ENCODE data around the gene BANF2. TPM values are rescaled to one million over a fixed set of nuclear protein-coding genes. Genes with fewer than 3 reads are reported as not detected.

Gene BANF2
- total RNA-seq, 2 donors from 2014 or later = not detected

GRCh38 chr20:17741220-17741619 lies 41.5 kb downstream of the BANF2 start:
- no peaks in the 10 kb centered on the region for H3K27me3 ChIP-seq (ENCODE audit: control insufficient read depth, insufficient read depth, low read length, poor library complexity, severe bottlenecking)
- peaks cover 29% of the 10 kb centered on the region for H3K9me3 Mint-ChIP-seq
- H3K4me1 Mint-ChIP-seq = no peaks in the 10 kb centered on the region
- H3K27me3 Mint-ChIP-seq (ENCODE audit: insufficient read depth) = peaks cover 2% of the 10 kb centered on the region
- no peak overlapping the region for H3K4me3 ChIP-seq (ENCODE audit: low read length)
- no peak overlapping the region for H3K27ac ChIP-seq (ENCODE audit: low read depth, low read length)
- no peaks in the 10 kb centered on the region for H3K36me3 Mint-ChIP-seq (ENCODE audit: low read depth)
- H3K36me3 ChIP-seq (ENCODE audit: control insufficient read depth, insufficient read depth, low read length) = no peaks in the 10 kb centered on the region
- no peak overlapping the region for H3K9ac ChIP-seq (ENCODE audit: extremely low read depth, low read length, poor library complexity, severe bottlenecking)
- 90 to 100% methylated on average over 5 of the region's 5 CpGs for WGBS, 2 experiments (ENCODE audit: insufficient coverage in 1 of 2, insufficient read length in 1 of 2)
- H3K4me3 Mint-ChIP-seq = no peak overlapping the region
- H3K27ac Mint-ChIP-seq = no peak overlapping the region
- no peak for DNase-seq
- no peaks in the 10 kb centered on the region for H3K4me1 ChIP-seq (ENCODE audit: control insufficient read depth, insufficient read depth, low read length)
- peaks cover 14% of the 10 kb centered on the region for H3K9me3 ChIP-seq (ENCODE audit: control insufficient read depth, low read length)
- no peak for TF ChIP-seq CTCF (conservative IDR thresholded peaks at IDR 0.05)

- TF ChIP-seq CTCF (conservative IDR thresholded peaks at IDR 0.05) = no peak
- Mint-ChIP-seq H3K4me1 (no peaks in the 10 kb centered on the region), H3K36me3 (ENCODE audit: low read depth) (no peaks in the 10 kb centered on the region), H3K27ac (no peak overlapping the region), H3K9me3 (peaks cover 14% of the 10 kb centered on the region), H3K4me3 (no peak overlapping the region), H3K27me3 (ENCODE audit: insufficient read depth) (no peaks in the 10 kb centered on the region)
- no peaks in the 10 kb centered on the region for H3K36me3 ChIP-seq (ENCODE audit: control insufficient read depth, insufficient read depth, low read length)
- H3K4me3 ChIP-seq (ENCODE audit: low read length) = no peak overlapping the region
- 66 to 100% methylated on average over 2 to 4 of the region's 4 CpGs for WGBS, 2 experiments (ENCODE audit: insufficient coverage in 1 of 2, insufficient read length in 1 of 2)
- no peaks in the 10 kb centered on the region for H3K27me3 ChIP-seq (ENCODE audit: control insufficient read depth, insufficient read depth, low read length, poor library complexity, severe bottlenecking)
- DNase-seq = no peak
- no peaks in the 10 kb centered on the region for H3K4me1 ChIP-seq (ENCODE audit: control insufficient read depth, insufficient read depth, low read length)
- no peak overlapping the region for H3K9ac ChIP-seq (ENCODE audit: extremely low read depth, low read length, poor library complexity, severe bottlenecking)
- H3K9me3 ChIP-seq (ENCODE audit: control insufficient read depth, low read length) = peaks cover 5% of the 10 kb centered on the region
- no peak overlapping the region for H3K27ac ChIP-seq (ENCODE audit: low read depth, low read length)
Observed at GRCh38 chr20:17742731-17743130, 43.0 kb downstream of the BANF2 start.

- H3K4me3 ChIP-seq (ENCODE audit: low read length) = no peak overlapping the region
- DNase-seq = no peak
- no peaks in the 10 kb centered on the region for H3K27me3 Mint-ChIP-seq (ENCODE audit: insufficient read depth)
- 88 to 98% methylated on average over 5 to 6 of the region's 6 CpGs for WGBS, 2 experiments (ENCODE audit: insufficient coverage in 1 of 2, insufficient read length in 1 of 2)
- TF ChIP-seq CTCF (conservative IDR thresholded peaks at IDR 0.05) = no peak
- H3K9ac ChIP-seq (ENCODE audit: extremely low read depth, low read length, poor library complexity, severe bottlenecking) = no peak overlapping the region
- H3K9me3 ChIP-seq (ENCODE audit: control insufficient read depth, low read length) = no peaks in the 10 kb centered on the region
- H3K4me1 Mint-ChIP-seq = no peaks in the 10 kb centered on the region
- no peak overlapping the region for H3K27ac Mint-ChIP-seq
- peaks cover 6% of the 10 kb centered on the region for H3K9me3 Mint-ChIP-seq
- no peak overlapping the region for H3K27ac ChIP-seq (ENCODE audit: low read depth, low read length)
- no peaks in the 10 kb centered on the region for H3K36me3 Mint-ChIP-seq (ENCODE audit: low read depth)
- no peaks in the 10 kb centered on the region for H3K4me1 ChIP-seq (ENCODE audit: control insufficient read depth, insufficient read depth, low read length)
- no peak overlapping the region for H3K4me3 Mint-ChIP-seq
- no peaks in the 10 kb centered on the region for H3K36me3 ChIP-seq (ENCODE audit: control insufficient read depth, insufficient read depth, low read length)
- H3K27me3 ChIP-seq (ENCODE audit: control insufficient read depth, insufficient read depth, low read length, poor library complexity, severe bottlenecking) = no peaks in the 10 kb centered on the region
Observed at GRCh38 chr20:17743677-17744076, 43.9 kb downstream of the BANF2 start.

All from endodermal cell (in vitro differentiated cells).